NT2/D1 (cell line): ENCODE measurements around the gene JPH4.

Source experiments
- DNase-seq: peaks from one replicate; pipeline ENCODE4 v3.0.0-alpha.2; 2011; ENCODE audit warnings: low read depth, low spot score
- H3K27me3 ChIP-seq: 2 replicates; pipeline ENCODE4 v1.6.0; 2011; ENCODE audit warnings: mild to moderate bottlenecking; ENCODE audit not compliant: insufficient read length, insufficient read depth
- H3K36me3 ChIP-seq: 2 replicates; pipeline ENCODE4 v1.6.1; 2011; ENCODE audit warnings: mild to moderate bottlenecking, low read length, mixed read lengths; ENCODE audit not compliant: insufficient read depth, insufficient read length
- H3K4me1 ChIP-seq: 2 replicates; pipeline ENCODE4 v1.5.1; 2011; ENCODE audit not compliant: insufficient read depth, insufficient read length
- H3K4me3 ChIP-seq: 2 replicates; pipeline ENCODE4 v1.5.1; 2011; ENCODE audit warnings: low read depth; ENCODE audit not compliant: insufficient read length
- H3K9ac ChIP-seq: 2 replicates; pipeline ENCODE4 v1.6.0; 2011; ENCODE audit warnings: low read depth; ENCODE audit not compliant: insufficient read length
- H3K9me3 ChIP-seq: 2 replicates; pipeline ENCODE4 v1.5.1; 2011; ENCODE audit warnings: mild to moderate bottlenecking, low read length; ENCODE audit not compliant: insufficient read depth
- SUZ12 ChIP-seq: IDR thresholded peaks from 2 replicates; pipeline ENCODE4 v1.6.1; 2011; ENCODE audit not compliant: insufficient read length, insufficient read depth; ENCODE audit errors: extremely low read depth
- YY1 ChIP-seq: IDR thresholded peaks from 2 replicates; pipeline ENCODE4 v1.6.1; 2011; ENCODE audit not compliant: insufficient read length, insufficient read depth
- ZNF274 ChIP-seq: IDR thresholded peaks from 2 replicates; pipeline ENCODE4 v1.6.1; 2011; ENCODE audit warnings: mild to moderate bottlenecking, low read depth, low read length

The JPH4 gene

DNA sequence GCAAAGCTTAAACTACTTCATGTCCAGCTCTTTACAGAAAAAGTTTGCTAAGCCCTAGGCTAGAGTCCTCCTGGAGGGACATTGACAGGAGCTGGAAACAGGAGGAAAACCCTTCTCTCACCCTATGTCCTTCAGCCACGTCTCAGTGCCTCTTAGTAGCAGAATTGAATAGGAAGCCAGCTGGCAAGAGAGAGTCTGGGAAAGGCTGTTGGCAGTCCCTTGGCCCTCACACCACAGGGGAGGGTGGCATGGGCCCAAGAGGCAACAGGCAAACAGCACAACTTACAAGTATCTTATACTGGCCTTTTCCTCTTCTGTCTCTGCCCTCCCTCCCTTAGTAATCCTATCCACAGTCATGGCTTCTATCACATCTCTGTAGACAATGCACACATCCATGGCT lies 29.9 kb upstream of the JPH4 start:
- TF ChIP-seq ZNF274, result no peak
- no peak for TF ChIP-seq YY1
- no peak for TF ChIP-seq SUZ12
- Histone ChIP-seq H3K9me3 (peaks cover 8% of the 10 kb centered on the region; the same call in 1 of the 2 replicates), H3K4me3 (no peak overlapping the region), H3K27me3 (no peaks in the 10 kb centered on the region), H3K9ac (no peak overlapping the region), H3K36me3 (no peaks in the 10 kb centered on the region), H3K4me1 (no peaks in the 10 kb centered on the region)
- no peak for DNase-seq

GRCh38 chr14:23605931-23606585 lies 27.5 kb upstream of the JPH4 start:
- Histone ChIP-seq H3K9me3 (peaks cover 8% of the 10 kb centered on the region; the same call in 1 of the 2 replicates), H3K27me3 (no peaks in the 10 kb centered on the region), H3K4me3 (no peak overlapping the region), H3K36me3 (no peaks in the 10 kb centered on the region), H3K4me1 (no peaks in the 10 kb centered on the region), H3K9ac (no peak overlapping the region)
- DNase-seq, result no peak
- TF ChIP-seq ZNF274 (no peak), YY1 (no peak), SUZ12 (no peak)

GRCh38 chr14:23604675-23605170 lies 26.1 kb upstream of the JPH4 start:
- H3K4me1 ChIP-seq, result no peaks in the 10 kb centered on the region
- DNase-seq, result no peak
- no peaks in the 10 kb centered on the region for H3K27me3 ChIP-seq
- TF ChIP-seq ZNF274 (no peak), SUZ12 (no peak), YY1 (no peak)
- H3K9me3 ChIP-seq, result no peaks in the 10 kb centered on the region
- no peak overlapping the region for H3K4me3 ChIP-seq
- H3K36me3 ChIP-seq, result no peaks in the 10 kb centered on the region
- no peak overlapping the region for H3K9ac ChIP-seq

DNA sequence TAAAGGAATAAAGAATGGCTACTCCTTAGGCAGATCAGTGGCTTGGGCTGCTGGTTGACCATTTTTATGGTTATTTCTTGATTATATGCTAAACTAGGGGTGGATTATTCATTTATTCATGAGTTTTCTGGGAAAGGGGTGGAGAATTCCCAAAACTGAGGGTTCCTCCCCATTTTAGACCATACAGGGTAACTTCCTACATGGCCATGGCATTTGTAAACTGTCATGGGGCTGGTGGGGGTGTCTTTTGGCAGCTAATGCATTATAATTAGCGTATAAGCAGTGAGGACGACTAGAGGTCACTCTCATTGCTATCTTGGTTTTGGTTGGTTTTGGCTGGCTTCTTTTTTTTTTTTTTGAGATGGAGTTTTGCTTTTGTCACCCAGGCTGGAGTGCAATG lies 25.6 kb upstream of the JPH4 start:
- TF ChIP-seq YY1, result no peak
- no peak for TF ChIP-seq SUZ12
- TF ChIP-seq ZNF274, result no peak
- no peak for DNase-seq
- no peaks in the 10 kb centered on the region for H3K4me1 ChIP-seq
- no peak overlapping the region for H3K9ac ChIP-seq
- no peaks in the 10 kb centered on the region for H3K27me3 ChIP-seq
- H3K4me3 ChIP-seq, result no peak overlapping the region
- no peaks in the 10 kb centered on the region for H3K9me3 ChIP-seq
- H3K36me3 ChIP-seq, result no peaks in the 10 kb centered on the region

GRCh38 chr14:23603103-23603502 lies 24.5 kb upstream of the JPH4 start:
- H3K36me3 ChIP-seq, result no peaks in the 10 kb centered on the region
- no peak overlapping the region for H3K9ac ChIP-seq
- no peaks in the 10 kb centered on the region for H3K9me3 ChIP-seq
- no peak for DNase-seq
- no peak overlapping the region for H3K4me3 ChIP-seq
- H3K27me3 ChIP-seq, result no peaks in the 10 kb centered on the region
- no peak for TF ChIP-seq ZNF274
- no peaks in the 10 kb centered on the region for H3K4me1 ChIP-seq

DNA sequence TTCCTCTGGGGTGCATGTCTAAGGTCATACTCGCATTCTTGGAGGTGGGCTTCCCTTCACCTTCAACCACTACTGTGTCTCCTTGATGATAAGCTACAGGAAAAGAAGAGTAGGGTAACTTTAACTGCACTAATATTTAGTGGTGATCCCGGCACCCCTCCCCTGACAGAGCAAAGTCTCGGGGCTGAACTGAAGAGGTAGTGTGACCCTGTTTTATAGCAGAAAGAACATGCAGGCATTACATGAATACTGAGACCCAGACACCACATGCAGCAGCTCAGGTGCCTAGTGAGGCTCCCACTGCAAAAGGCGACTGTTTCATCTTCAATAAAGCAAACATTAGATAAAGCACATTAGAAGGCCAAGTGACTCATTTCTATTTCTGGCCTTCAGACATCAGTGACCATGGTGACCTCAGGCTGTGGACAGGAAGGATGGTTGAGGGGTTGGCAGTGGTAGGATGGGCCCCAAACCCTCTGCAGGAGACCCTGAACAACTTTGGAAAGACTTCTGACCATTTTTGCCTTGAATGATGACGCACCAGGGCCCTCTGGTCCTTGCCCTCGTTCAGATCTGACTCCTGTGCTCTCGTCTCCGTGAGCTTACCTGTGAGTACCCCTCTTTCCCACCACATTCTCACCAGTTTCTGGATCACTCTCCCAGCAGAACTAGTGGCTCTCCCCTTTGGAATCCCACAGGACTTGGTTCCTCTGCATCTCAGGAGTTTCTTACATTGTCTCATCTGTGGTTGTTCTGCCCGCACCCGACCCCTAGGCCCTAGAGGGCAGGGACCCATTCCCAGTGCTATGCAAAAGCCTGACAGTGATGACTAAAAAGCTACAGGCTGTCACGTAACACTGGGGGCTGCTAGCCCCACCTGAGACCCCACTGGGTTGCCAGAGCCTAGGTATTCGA lies 23.8 kb upstream of the JPH4 start:
- Histone ChIP-seq H3K36me3 (no peaks in the 10 kb centered on the region), H3K9ac (no peak overlapping the region), H3K4me3 (no peak overlapping the region), H3K27me3 (no peaks in the 10 kb centered on the region), H3K4me1 (no peaks in the 10 kb centered on the region), H3K9me3 (no peaks in the 10 kb centered on the region)
- TF ChIP-seq ZNF274 (no peak), SUZ12 (no peak), YY1 (no peak)
- DNase-seq, result no peak

DNA sequence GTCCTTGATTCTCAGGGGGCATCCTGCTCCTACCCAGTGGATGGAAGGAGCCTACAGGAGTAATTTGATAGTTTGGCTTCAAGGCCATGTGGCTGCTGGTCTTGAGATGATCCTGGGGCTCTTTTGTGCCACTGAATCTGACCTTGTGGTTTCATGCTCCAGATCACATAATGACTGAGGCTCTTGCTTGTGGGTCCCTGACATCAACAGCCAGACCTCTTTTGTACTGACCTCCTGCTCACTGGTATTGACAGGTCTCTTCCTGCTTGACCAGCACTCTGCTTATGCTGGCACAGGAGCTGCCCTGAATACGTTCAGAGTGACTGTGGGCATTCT lies 23.2 kb upstream of the JPH4 start:
- Histone ChIP-seq H3K4me1 (no peaks in the 10 kb centered on the region), H3K27me3 (no peaks in the 10 kb centered on the region), H3K9me3 (no peaks in the 10 kb centered on the region), H3K36me3 (no peaks in the 10 kb centered on the region), H3K4me3 (no peak overlapping the region), H3K9ac (no peak overlapping the region)
- TF ChIP-seq SUZ12 (no peak), YY1 (no peak), ZNF274 (no peak)
- no peak for DNase-seq
